ENCODE data around the gene UBALD1. TPM values are rescaled to one million over a fixed set of nuclear protein-coding genes. Genes with fewer than 3 reads are reported as not detected.

UBALD1 gene
- total RNA-seq, 1 experiment from 2014 or later = 45.9 TPM

DNA sequence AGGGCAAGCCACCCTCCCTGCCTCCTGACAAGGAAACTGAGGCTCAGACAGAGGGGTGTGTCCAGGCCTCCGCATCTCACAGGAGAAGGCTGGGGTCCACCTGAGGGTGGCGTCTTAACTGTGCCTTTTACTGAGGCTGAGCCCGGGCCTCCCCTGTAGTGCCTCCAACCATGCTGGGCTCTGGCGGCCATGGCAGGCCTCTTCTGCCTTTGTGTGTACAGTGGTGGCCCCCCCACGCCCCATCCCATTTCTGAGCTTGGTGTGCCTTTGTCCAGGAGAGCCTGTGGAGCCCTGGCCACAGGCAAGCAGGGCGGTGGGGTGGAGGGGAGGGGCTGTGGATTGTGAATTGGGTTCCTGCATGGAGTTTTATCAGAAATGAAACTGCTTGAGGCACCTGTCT lies 41.1 kb upstream of the UBALD1 start:
- no peaks in the 10 kb centered on the region for H3K4me1 ChIP-seq (ENCODE audit: control insufficient read depth in 1 of 2, insufficient read depth in 2 of 2, low read length in 2 of 2)
- no peak overlapping the region for H3K9ac ChIP-seq (ENCODE audit: low read length)
- no peaks in the 10 kb centered on the region for H4K20me1 ChIP-seq (ENCODE audit: insufficient read depth)
- no TSS peak for BruUV-seq (replicated peaks)
- CTCF ChIA-PET = no interaction called here
- intact Hi-C loops (cut with micrococcal nuclease) = loop anchor here (10.0 kb wide), 1 partner anchor 141 kb away; no protein-coding TSS in a partner anchor
- no peak overlapping the region for H3K4me2 ChIP-seq (ENCODE audit: low read length)
- peaks cover 0 to 15% of the 10 kb centered on the region in 2 experiments; a peak in 2 of 4 replicates for H3K36me3 ChIP-seq (ENCODE audit: control insufficient read depth in 1 of 2, insufficient read depth in 2 of 2, low read length in 2 of 2)
- RAD21 ChIA-PET (ENCODE audit: low non-redundant PET in 1 of 2, low total read pairs in 2 of 2, uncharacterized antibody in 2 of 2, unreplicated experiment in 2 of 2) = no interaction called here
- 0 out of 2 replicates have a peak, but pooled peaks cover 3% of the 10 kb centered on the region for H3K79me2 ChIP-seq (ENCODE audit: insufficient read depth, low read length)
- ATAC-seq (no peak), DNase-seq (ENCODE audit: low read depth, low spot score) (no peak)
- H3K9me3 ChIP-seq (ENCODE audit: control insufficient read depth in 1 of 2, insufficient read depth in 1 of 2, low read depth in 1 of 2, low read length in 2 of 2) = no peaks in the 10 kb centered on the region
- H3K27ac ChIP-seq (ENCODE audit: low read depth, low read length) = no peak overlapping the region
- no peak overlapping the region for H3K4me3 ChIP-seq (replicated peaks in 1 of 2; ENCODE audit: low read depth in 1 of 2, low read length in 2 of 2)
- H2AFZ ChIP-seq (ENCODE audit: low read depth, low read length, poor library complexity, severe bottlenecking) = no peak overlapping the region
- TF ChIP-seq EGR1 (IDR thresholded peaks at IDR 0.05; ENCODE audit: low read depth) = no peak
- no peak for TF ChIP-seq POLR2A (IDR thresholded peaks at IDR 0.05; ENCODE audit: borderline replicate concordance, extremely low read depth, insufficient read depth, insufficient read length)
- no peak for TF ChIP-seq TCF7L2 (IDR thresholded peaks at IDR 0.05; ENCODE audit: borderline replicate concordance, extremely low read depth, insufficient read depth, insufficient read length)
- no peak for TF ChIP-seq RAD21 (IDR thresholded peaks at IDR 0.05; ENCODE audit: low read depth)
- TF ChIP-seq FOSL1 (IDR thresholded peaks at IDR 0.05; ENCODE audit: low read depth) = no peak
- no peak for TF ChIP-seq CEBPB (IDR thresholded peaks at IDR 0.05; ENCODE audit: low read depth)
- no peak for TF ChIP-seq EZH2phosphoT487 (IDR thresholded peaks at IDR 0.05; ENCODE audit: borderline replicate concordance)
- TF ChIP-seq, protein P1, sequence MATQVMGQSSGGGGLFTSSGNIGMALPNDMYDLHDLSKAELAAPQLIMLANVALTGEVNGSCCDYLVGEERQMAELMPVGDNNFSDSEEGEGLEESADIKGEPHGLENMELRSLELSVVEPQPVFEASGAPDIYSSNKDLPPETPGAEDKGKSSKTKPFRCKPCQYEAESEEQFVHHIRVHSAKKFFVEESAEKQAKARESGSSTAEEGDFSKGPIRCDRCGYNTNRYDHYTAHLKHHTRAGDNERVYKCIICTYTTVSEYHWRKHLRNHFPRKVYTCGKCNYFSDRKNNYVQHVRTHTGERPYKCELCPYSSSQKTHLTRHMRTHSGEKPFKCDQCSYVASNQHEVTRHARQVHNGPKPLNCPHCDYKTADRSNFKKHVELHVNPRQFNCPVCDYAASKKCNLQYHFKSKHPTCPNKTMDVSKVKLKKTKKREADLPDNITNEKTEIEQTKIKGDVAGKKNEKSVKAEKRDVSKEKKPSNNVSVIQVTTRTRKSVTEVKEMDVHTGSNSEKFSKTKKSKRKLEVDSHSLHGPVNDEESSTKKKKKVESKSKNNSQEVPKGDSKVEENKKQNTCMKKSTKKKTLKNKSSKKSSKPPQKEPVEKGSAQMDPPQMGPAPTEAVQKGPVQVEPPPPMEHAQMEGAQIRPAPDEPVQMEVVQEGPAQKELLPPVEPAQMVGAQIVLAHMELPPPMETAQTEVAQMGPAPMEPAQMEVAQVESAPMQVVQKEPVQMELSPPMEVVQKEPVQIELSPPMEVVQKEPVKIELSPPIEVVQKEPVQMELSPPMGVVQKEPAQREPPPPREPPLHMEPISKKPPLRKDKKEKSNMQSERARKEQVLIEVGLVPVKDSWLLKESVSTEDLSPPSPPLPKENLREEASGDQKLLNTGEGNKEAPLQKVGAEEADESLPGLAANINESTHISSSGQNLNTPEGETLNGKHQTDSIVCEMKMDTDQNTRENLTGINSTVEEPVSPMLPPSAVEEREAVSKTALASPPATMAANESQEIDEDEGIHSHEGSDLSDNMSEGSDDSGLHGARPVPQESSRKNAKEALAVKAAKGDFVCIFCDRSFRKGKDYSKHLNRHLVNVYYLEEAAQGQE (IDR thresholded peaks at IDR 0.05; ENCODE audit: low read depth) = no peak
- H3K27me3 ChIP-seq (ENCODE audit: insufficient read depth, low read length) = no peaks in the 10 kb centered on the region
- H3K9me2 ChIP-seq (ENCODE audit: insufficient read depth) = no peaks in the 10 kb centered on the region
- POLR2A ChIA-PET = no interaction called here

All from HCT116 (cell line).